Gastroesophageal sphincter (tissue), 3 donors: ENCODE data around the gene AVPR1A.

ENCODE experiments used
- POLR2A ChIP-seq, 2 donors: fragments of 450-650 bp; IDR thresholded peaks; one replicate each; pipeline ENCODE4 v1.6.1; 2017; ENCODE audit warnings: antibody characterized with exemption in 2 of 2, mild to moderate bottlenecking in 2 of 2, moderate library complexity in 1 of 2
- TF ChIP-seq, protein P1 (sequence below), 4 experiments: fragments of 200-600 bp in 2 of 4; fragments of 450-650 bp in 2 of 4; sonication (generic) in 1 of 4; IDR thresholded peaks; one replicate each; pipeline ENCODE4 v1.5.1; 2017 to 2019; ENCODE audit warnings: antibody characterized with exemption in 4 of 4, mild to moderate bottlenecking in 2 of 4, moderate library complexity in 2 of 4

DNA sequence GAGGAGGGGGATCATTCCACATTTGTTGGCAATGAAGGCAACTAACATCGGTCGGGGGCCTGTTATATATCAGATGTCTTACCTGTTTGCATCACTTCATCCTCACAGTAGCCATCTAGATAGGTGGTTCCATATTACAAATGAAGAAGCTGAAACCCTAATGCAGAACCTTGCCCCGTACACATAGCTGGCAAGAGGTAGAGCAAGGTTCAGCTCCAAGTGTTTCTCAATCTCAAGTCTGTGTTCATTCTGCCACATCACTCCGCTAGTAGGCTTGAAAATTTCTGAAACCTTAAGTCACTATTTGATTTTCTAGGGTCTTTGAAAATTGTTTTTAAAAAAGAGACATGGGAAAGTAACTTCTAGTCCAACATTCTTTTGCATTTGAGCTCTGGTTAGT, 17.0 kb downstream of the AVPR1A start:
- TF ChIP-seq, protein P1, sequence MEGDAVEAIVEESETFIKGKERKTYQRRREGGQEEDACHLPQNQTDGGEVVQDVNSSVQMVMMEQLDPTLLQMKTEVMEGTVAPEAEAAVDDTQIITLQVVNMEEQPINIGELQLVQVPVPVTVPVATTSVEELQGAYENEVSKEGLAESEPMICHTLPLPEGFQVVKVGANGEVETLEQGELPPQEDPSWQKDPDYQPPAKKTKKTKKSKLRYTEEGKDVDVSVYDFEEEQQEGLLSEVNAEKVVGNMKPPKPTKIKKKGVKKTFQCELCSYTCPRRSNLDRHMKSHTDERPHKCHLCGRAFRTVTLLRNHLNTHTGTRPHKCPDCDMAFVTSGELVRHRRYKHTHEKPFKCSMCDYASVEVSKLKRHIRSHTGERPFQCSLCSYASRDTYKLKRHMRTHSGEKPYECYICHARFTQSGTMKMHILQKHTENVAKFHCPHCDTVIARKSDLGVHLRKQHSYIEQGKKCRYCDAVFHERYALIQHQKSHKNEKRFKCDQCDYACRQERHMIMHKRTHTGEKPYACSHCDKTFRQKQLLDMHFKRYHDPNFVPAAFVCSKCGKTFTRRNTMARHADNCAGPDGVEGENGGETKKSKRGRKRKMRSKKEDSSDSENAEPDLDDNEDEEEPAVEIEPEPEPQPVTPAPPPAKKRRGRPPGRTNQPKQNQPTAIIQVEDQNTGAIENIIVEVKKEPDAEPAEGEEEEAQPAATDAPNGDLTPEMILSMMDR (IDR thresholded peaks at IDR 0.05) = no peak
- no peak for TF ChIP-seq POLR2A (IDR thresholded peaks at IDR 0.05)
